Neuronal stem cell (in vitro differentiated cells): ENCODE results near the gene AVP.

ENCODE experiments used
- DNase-seq: peaks from one replicate; pipeline ENCODE4 v3.0.0-alpha.2; 2013; ENCODE audit warnings: low spot score
- H2AFZ ChIP-seq: one replicate; pipeline ENCODE4 v1.6.1; 2013; ENCODE audit warnings: mild to moderate bottlenecking, low read length, inconsistent platforms
- H2AK5ac ChIP-seq: 2 replicates; pipeline ENCODE4 v1.6.1; 2013; ENCODE audit warnings: low read depth, mild to moderate bottlenecking, inconsistent platforms, low read length, moderate library complexity, mixed read lengths
- H2BK120ac ChIP-seq: 2 replicates; pipeline ENCODE4 v1.6.1; 2013; ENCODE audit warnings: low read depth, mild to moderate bottlenecking, inconsistent platforms, low read length, moderate library complexity, mixed read lengths
- H2BK12ac ChIP-seq: one replicate; pipeline ENCODE4 v1.6.1; 2013; ENCODE audit warnings: low read length, inconsistent platforms
- H2BK15ac ChIP-seq: 2 replicates; pipeline ENCODE4 v1.6.1; 2013; ENCODE audit warnings: mild to moderate bottlenecking, low read length, inconsistent platforms, mixed read lengths
- H2BK5ac ChIP-seq: one replicate; pipeline ENCODE4 v1.6.1; 2013; ENCODE audit warnings: inconsistent platforms, mild to moderate bottlenecking, low read length, moderate library complexity
- H3K14ac ChIP-seq: one replicate; pipeline ENCODE4 v1.6.1; 2013; ENCODE audit warnings: low read length, inconsistent platforms
- H3K18ac ChIP-seq: 2 replicates; pipeline ENCODE4 v1.6.1; 2013; ENCODE audit warnings: low read length, inconsistent platforms
- H3K23ac ChIP-seq: 2 replicates; pipeline ENCODE4 v1.6.1; 2013; ENCODE audit warnings: low read depth, mild to moderate bottlenecking, mixed read lengths, low read length, inconsistent platforms; ENCODE audit not compliant: poor library complexity
- H3K27ac ChIP-seq: replicated peaks from 3 replicates; pipeline ENCODE4 v1.5.1; 2013; ENCODE audit warnings: low read length, inconsistent platforms
- H3K27me3 ChIP-seq, 3 experiments: 2 replicates each; pipeline ENCODE4 v1.6.1; 2013; ENCODE audit warnings: low read length in 3 of 3, mild to moderate bottlenecking in 2 of 3, inconsistent platforms in 1 of 3, low read depth in 1 of 3, mixed read lengths in 1 of 3, moderate library complexity in 1 of 3; ENCODE audit not compliant: control insufficient read depth in 3 of 3, insufficient read depth in 3 of 3
- H3K36me3 ChIP-seq, 2 donors: replicated peaks in 1 of 2; 2 replicates each; pipeline ENCODE4 v1.6.1; 2013; ENCODE audit warnings: low read length in 2 of 2; ENCODE audit not compliant: control insufficient read depth in 2 of 2, insufficient read depth in 2 of 2
- H3K4ac ChIP-seq: 2 replicates; pipeline ENCODE4 v1.6.1; 2013; ENCODE audit warnings: inconsistent platforms, mild to moderate bottlenecking, low read length, moderate library complexity
- H3K4me1 ChIP-seq, 2 donors: 1 replicate in 1 of 2; 2 replicates in 1 of 2; pipeline ENCODE4 v1.6.1; 2013; ENCODE audit warnings: low read length in 2 of 2, low read depth in 1 of 2; ENCODE audit not compliant: control insufficient read depth in 2 of 2, insufficient read depth in 1 of 2
- H3K4me2 ChIP-seq: one replicate; pipeline ENCODE4 v1.6.1; 2013; ENCODE audit warnings: mild to moderate bottlenecking, low read length, inconsistent platforms; ENCODE audit not compliant: insufficient read depth, poor library complexity, severe bottlenecking
- H3K4me3 ChIP-seq, 2 donors: 2 replicates each; pipeline ENCODE4 v1.5.1; 2013; ENCODE audit warnings: low read length in 2 of 2, mild to moderate bottlenecking in 2 of 2, inconsistent platforms in 1 of 2, moderate library complexity in 1 of 2
- H3K79me1 ChIP-seq: one replicate; pipeline ENCODE4 v1.6.1; 2013; ENCODE audit warnings: low read depth, mild to moderate bottlenecking, inconsistent platforms, low read length, moderate library complexity
- H3K9ac ChIP-seq: one replicate; pipeline ENCODE4 v1.6.1; 2013; ENCODE audit warnings: mild to moderate bottlenecking, low read depth, low read length, inconsistent platforms; ENCODE audit not compliant: poor library complexity
- H3K9me3 ChIP-seq, 2 donors: replicated peaks in 1 of 2; 2 replicates each; pipeline versions ENCODE3 to v1.6.1; 2013; ENCODE audit warnings: low read length in 2 of 2, mild to moderate bottlenecking in 2 of 2, inconsistent platforms in 1 of 2, low read depth in 1 of 2, mixed read lengths in 1 of 2, moderate library complexity in 1 of 2; ENCODE audit not compliant: control insufficient read depth in 2 of 2, insufficient read depth in 1 of 2
- H4K8ac ChIP-seq: one replicate; pipeline ENCODE4 v1.6.1; 2013; ENCODE audit warnings: low read depth, mild to moderate bottlenecking, inconsistent platforms, low read length, moderate library complexity
- H4K91ac ChIP-seq: one replicate; pipeline ENCODE4 v1.6.1; 2013; ENCODE audit warnings: low read length, low read depth, mild to moderate bottlenecking, inconsistent platforms; ENCODE audit not compliant: poor library complexity
- WGBS, 2 donors: extraction: QIAGEN DNeasy Blood & Tissue Kit; methylation state at CpG; one replicate each; pipeline ENCODE4 v1.1.7; 2013; ENCODE audit warnings: missing lambda C conversion rate in 2 of 2, mixed read lengths in 1 of 2; ENCODE audit not compliant: insufficient read length in 2 of 2, insufficient replicate concordance in 1 of 2; ENCODE audit errors: extremely low coverage in 2 of 2; 5-methylcytosine and 5-hydroxymethylcytosine counted together

The AVP gene

GRCh38 chr20:3071610-3072529 lies 12.7 kb downstream of the AVP start, which contains the start of gene OXT:
OXT (plus strand) TSS chr20:3071620; CDS start chr20:3071656, 36 bp downstream.
- Histone ChIP-seq H3K4me2 (peak within 1 kb of the TSS; percentile 64), H3K23ac (no peak within 1 kb of the TSS), H3K14ac (peak within 1 kb of the TSS; percentile 83), H2BK15ac (no peak within 1 kb of the TSS), H3K9ac (peak within 1 kb of the TSS; percentile 35), H3K27me3 (peaks cover 9 to 25% (median 10%) of the 10 kb centered on the region in 3 experiments), H2BK12ac (no peak within 1 kb of the TSS), H3K9me3 (no peaks in the 10 kb centered on the region), H2BK5ac (no peak within 1 kb of the TSS), H4K91ac (no peak within 1 kb of the TSS), H3K4me3 (peak within 1 kb of the TSS in 1 of 2 donors; percentile 74), H3K4ac (no peak within 1 kb of the TSS), H3K27ac (no peak within 1 kb of the TSS), H2BK120ac (no peak within 1 kb of the TSS), H3K18ac (peak within 1 kb of the TSS; percentile 86), H3K79me1 (peaks cover 3% of the 10 kb centered on the region), H3K36me3 (no peaks in the 10 kb centered on the region), H2AK5ac (peak within 1 kb of the TSS; percentile 63), H4K8ac (peak within 1 kb of the TSS; percentile 23), H3K4me1 (peaks cover 0 to 12% of the 10 kb centered on the region in 2 donors), H2AFZ (peak within 1 kb of the TSS; percentile 87)
- DNase-seq: no peak
- no CpG with 5 or more reads among the region's 95 CpGs for WGBS, 2 donors

- Histone ChIP-seq H3K9me3 (no peaks in the 10 kb centered on the region), H3K4me2 (peak overlapping the region; percentile 64), H2AFZ (no peak overlapping the region), H3K27ac (no peak overlapping the region), H3K27me3 (peaks cover 9 to 25% (median 10%) of the 10 kb centered on the region in 3 experiments), H3K14ac (peak overlapping the region; percentile 83), H4K8ac (peak overlapping the region; percentile 23), H3K4me1 (peaks cover 0 to 12% of the 10 kb centered on the region in 2 donors), H3K18ac (no peak overlapping the region), H2AK5ac (peak overlapping the region; percentile 63), H3K4ac (no peak overlapping the region), H2BK120ac (no peak overlapping the region), H3K9ac (peak overlapping the region; percentile 35), H2BK12ac (no peak overlapping the region), H4K91ac (no peak overlapping the region), H3K79me1 (peaks cover 3% of the 10 kb centered on the region), H3K4me3 (no peak overlapping the region), H2BK5ac (no peak overlapping the region), H3K23ac (no peak overlapping the region), H3K36me3 (no peaks in the 10 kb centered on the region), H2BK15ac (no peak overlapping the region)
- DNase-seq: no peak
- no CpG with 5 or more reads among the region's 16 CpGs for WGBS, 2 donors
Observed at GRCh38 chr20:3071266-3071609, 13.3 kb downstream of the AVP start.

GRCh38 chr20:3070725-3071124 lies 13.8 kb downstream of the AVP start:
- Histone ChIP-seq H4K91ac (no peak overlapping the region), H3K4me2 (no peak overlapping the region), H3K9me3 (no peaks in the 10 kb centered on the region), H3K27me3 (peaks cover 9 to 25% (median 10%) of the 10 kb centered on the region in 3 experiments), H3K4me3 (no peak overlapping the region), H3K23ac (no peak overlapping the region), H2AFZ (no peak overlapping the region), H3K27ac (no peak overlapping the region), H3K4me1 (peaks cover 0 to 12% of the 10 kb centered on the region in 2 donors), H2BK120ac (no peak overlapping the region), H4K8ac (no peak overlapping the region), H3K9ac (no peak overlapping the region), H3K14ac (no peak overlapping the region), H2BK5ac (no peak overlapping the region), H3K4ac (no peak overlapping the region), H2BK12ac (no peak overlapping the region), H3K18ac (no peak overlapping the region), H2BK15ac (no peak overlapping the region), H2AK5ac (no peak overlapping the region), H3K79me1 (peaks cover 3% of the 10 kb centered on the region), H3K36me3 (no peaks in the 10 kb centered on the region)
- no peak for DNase-seq
- WGBS, 2 donors: no CpG with 5 or more reads among the region's 4 CpGs
